Activated CD8-positive, alpha-beta memory T cell treated with anti-CD3 and anti-CD28 coated beads, Interleukin-2, amount 50 U/mL, for 48 hours (primary cell): ENCODE data around the gene CFAP92.

Experiments
- DNase-seq: peaks from one replicate; pipeline ENCODE4 v3.0.0-alpha.2; 2020

The CFAP92 gene, protein sequence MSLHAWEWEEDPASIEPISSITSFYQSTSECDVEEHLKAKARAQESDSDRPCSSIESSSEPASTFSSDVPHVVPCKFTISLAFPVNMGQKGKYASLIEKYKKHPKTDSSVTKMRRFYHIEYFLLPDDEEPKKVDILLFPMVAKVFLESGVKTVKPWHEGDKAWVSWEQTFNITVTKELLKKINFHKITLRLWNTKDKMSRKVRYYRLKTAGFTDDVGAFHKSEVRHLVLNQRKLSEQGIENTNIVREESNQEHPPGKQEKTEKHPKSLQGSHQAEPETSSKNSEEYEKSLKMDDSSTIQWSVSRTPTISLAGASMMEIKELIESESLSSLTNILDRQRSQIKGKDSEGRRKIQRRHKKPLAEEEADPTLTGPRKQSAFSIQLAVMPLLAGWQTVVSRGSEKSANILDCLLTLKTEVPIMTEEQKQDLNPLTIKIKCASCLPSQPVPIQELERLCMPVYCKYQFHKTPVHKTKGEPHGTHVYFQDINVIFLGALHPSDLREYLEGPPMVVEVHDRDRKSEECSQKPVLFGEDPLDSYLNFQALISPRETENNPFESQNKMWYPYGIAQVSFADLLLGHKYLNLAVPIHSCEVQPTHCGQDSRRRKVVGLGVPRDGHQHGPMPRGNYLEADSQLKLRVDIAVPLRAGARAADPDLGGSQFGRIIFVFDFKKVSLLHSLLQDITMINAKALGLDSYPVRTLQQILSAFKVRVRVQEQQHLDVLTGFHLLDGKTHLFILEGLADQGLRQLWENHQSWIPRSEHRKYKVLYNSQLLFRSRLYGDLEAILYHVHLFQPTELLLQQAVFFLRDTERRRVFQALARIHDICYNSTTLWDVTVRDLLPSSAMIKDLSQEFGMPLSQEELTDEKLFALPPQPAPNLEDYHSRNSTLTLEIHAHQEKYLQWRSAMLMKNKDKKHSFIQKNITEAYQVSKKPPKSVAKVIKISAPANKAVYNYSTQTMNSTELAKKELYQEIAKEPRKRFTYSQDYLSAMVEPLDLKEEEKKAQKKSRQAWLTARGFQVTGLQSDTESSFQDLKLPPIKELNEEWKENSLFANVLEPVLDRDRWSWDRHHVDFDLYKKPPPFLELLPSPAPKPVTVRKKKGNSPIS

GRCh38 chr3:128993461-128994172 is at the start of gene CFAP92:
TSS of gene CFAP92 (minus strand) at chr3:128994076. CDS start at chr3:128993304, 772 bp downstream.
- peak; percentile 95 for DNase-seq

GRCh38 chr3:129040579-129041300 is 46.9 kb upstream of the CFAP92 start:
- DNase-seq = no peak

DNA sequence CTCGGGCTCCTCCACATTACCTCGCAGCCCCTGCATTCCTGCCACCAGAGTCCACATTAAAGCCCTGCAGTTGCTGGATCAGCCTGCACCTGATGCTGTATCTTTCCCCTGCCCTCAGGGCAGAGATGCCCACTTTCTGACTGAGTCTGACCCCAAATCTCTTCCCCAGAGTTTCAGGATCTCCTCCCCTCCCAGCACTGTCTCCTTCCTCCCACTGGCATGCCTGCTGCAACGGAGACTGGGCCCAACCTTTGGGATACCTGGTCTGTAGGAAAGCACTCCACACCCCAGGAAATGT is 46.1 kb upstream of the CFAP92 start:
- no peak for DNase-seq

- DNase-seq = no peak
Measured at GRCh38 chr3:129039271-129040038, 45.6 kb upstream of the CFAP92 start.

DNA sequence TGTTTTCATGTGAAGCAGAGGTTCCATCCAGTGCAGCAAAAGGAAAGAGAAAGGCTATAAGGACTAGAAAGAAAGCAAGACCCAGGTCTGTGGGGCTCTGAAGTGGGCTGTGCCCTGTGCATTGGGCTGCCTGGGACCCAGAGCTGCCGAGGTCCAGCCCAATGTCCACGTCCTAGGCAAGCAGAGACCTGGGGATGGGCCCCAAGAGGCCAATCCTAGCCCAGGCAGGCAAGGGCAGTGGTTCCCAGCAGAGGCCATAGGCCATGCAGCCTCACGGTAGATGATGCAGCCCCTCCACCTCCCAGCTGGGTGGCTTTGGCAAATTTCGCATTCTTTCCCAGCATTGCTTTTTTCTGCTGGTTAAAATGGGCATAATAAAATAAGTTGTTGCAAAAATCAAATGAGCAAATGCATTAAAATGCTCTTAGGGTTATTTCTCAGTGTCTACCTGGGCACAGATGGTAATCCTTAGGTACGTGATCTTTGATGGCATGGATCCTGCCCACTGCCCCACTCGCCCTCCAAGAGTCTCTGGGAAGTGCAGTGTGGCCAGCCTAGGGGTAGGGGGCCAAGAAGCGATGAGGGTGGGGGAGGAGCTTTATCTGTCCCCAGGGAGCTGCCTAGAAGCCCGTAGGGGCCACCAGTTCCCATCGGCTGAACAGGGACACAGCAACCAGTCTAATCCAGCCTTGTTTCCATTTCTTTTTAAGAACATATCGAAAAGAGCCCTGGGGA is 44.4 kb upstream of the CFAP92 start:
- no peak for DNase-seq

GRCh38 chr3:129037093-129037419 is 43.2 kb upstream of the CFAP92 start:
- DNase-seq = no peak

DNA sequence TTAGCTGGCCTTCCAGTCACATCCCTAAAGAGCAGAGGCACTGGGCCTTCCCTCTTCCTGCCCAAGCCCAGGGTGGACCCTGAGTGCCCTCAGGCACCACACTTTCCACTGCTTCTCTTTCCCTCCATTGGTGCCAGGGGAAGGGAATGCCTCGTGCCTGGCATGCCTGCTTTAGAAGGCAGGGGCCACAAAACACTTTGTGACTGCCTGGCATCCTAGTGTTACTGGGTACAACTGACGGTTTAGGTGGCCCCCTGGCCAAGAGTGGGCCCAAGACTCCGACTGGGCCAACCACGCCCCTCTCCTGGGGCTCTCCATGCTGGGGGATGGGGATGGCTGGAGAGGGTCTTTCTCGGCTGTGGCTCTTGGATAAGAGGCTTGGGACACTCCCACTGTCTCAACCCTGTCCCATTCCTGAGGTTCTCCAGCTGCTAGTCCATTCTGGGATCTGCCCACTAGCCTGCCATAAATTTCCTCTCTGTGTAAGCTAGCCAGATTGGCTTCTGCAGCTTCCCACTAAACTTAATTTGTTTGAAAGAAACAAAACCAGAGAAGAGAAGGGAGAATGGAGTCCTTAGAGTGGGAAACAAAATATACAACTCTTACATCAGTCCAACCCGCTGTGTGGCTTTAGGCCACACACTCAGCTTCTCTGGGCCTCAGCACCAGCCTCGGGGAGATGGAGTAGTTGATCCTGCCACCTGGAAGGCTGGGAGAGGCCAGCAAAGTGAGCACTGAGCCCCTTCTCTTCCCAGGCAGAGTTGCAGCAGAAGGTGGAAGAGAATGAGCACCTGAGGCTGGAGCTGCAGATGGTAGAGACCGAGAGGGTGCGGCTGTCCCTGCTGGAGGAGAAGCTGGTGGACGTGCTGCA is 42.6 kb upstream of the CFAP92 start:
- no peak for DNase-seq

- DNase-seq = no peak
Measured at GRCh38 chr3:129035360-129036221, 41.7 kb upstream of the CFAP92 start.

DNA sequence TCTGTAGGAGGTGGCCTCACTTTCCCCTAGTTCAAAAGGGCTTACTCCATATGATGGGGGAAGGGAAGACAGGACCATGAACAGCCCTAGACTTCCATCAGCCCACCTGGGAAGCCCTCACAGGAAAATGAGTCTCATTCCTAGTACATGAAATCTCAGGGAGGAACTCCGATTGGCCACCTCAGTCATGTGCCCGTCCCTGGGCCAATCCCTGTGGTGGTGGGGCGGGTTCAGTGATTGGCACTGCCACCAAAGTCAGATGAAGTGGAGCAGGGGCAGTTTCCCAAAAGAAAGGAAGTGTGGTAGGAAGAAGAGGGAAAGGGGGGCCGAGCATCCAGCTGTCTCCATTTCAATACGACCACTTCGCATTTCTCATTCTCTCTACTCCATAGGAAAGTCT is 40.8 kb upstream of the CFAP92 start:
- DNase-seq = no peak

- no peak for DNase-seq
Measured at GRCh38 chr3:129033633-129034321, 39.9 kb upstream of the CFAP92 start.

- DNase-seq = no peak
Measured at GRCh38 chr3:129033151-129033550, 39.3 kb upstream of the CFAP92 start.

GRCh38 chr3:129032716-129033115 is 38.8 kb upstream of the CFAP92 start:
- DNase-seq = no peak

- no peak for DNase-seq
Measured at GRCh38 chr3:129031476-129032215, 37.8 kb upstream of the CFAP92 start.

DNA sequence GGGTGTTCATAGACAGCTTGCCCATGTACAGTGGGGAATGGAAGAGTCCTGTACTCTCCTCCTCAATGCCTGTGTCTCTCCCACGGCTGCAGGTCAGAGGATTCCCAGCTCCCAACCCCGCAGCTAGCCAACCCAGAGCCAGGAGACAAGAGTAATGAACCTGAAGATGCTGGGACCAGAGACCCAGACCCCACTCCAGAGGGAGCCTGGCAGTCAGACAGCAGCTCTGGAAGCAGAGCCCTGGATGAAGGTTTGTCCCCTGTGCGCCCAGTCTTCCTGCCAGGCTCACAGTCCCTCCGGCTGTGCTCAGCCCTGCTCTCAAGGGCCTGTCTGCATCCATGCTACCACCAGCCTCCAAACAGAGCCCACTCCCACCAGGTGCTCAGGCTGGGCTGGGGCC is 36.7 kb upstream of the CFAP92 start:
- no peak for DNase-seq

DNA sequence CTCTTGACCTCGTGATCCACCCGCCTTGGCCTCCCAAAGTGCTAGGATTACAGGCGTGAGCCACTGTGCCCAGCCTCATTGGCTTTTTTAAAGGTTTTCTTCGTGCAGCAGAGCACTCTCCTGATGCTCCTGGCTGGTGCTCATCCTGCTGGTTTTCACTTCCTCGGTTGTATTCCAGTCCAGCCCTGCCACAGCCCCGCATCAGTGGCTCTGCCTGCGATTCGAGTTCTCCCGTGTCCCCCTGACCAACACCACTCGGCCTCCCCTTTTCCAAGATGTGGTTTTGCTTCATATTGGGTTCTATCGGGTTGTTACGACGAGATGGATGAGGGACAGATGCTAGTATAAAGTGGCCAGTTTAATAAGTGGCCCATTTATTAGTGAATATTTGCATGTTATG is 35.0 kb upstream of the CFAP92 start:
- DNase-seq = no peak

DNA sequence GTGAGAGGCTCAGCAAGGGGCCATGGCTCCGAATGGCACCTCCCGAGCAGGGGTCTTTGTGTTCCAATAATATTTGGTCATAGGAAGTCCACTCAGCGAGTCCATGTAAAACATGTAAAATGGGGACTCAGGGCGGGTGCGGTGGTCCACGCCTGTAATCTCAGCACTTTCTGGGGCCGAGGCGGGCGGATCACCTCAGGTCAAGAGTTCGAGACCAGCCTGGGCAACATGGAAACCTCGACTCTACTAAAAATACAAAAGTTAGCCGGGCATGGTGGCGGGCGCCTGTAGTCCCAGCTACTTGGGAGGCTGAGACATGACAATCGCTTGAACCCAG is 33.6 kb upstream of the CFAP92 start:
- DNase-seq = no peak

GRCh38 chr3:129026728-129027543 is 33.1 kb upstream of the CFAP92 start:
- DNase-seq = peak; percentile 94
